ENCODE results near the gene ABCB9. TPM values are rescaled to one million over a fixed set of nuclear protein-coding genes. Genes with fewer than 3 reads are reported as not detected.
A peak's percentile ranks its signal among the peaks of the same experiment; 100 is the strongest.

Gene ABCB9
- total and polyA plus RNA-seq, 8 donors, result 1.3 to 6.7 (median 3.1) TPM

DNA sequence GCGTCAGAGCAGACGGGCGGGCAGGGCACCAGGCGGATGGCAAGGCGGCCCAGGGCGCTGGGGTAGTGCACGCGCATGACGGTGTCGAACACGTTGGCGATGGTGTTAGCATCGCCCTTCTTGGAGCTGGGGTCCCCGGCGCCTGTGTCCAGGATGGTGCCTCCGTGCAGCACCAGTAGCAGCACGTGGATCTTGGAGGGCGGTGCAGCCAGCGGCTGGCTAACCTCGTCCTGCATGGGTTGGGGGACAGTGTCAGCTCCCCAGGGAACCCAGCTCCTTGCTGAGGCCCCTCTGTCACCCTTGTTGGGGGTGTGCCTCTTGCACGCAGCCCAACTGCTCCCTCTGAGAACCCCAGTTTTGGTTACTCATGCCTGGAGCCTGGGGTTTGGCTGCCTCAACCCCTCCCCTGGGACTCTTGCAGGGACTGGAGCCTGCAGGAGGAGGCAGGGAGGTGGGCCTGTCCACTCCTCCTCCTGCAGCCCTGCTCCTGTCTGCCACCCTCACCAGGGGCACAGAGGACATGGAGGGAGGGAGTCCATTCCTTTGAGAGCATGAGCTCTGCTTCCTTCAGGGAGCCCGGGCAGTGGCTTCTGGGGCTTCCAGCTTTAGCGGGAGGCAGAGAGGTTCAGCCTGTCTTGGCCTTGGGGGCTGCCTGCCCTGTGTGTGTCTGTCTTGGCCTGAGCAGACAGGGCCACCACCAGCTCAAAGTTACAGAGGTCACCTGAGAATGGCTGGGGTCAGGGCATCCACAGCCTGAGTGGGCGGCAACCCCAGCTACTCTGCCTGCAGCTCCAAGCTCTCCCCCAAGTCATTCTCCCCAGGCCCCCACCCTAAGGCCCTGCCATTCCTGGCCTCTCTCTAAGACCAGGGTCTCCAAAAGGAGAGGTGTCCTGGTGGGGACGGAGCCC is 31.3 kb upstream of the ABCB9 start:
- peaks cover 0 to 3% (median 0%) of the 10 kb centered on the region in 3 donors for H3K36me3 ChIP-seq

DNA sequence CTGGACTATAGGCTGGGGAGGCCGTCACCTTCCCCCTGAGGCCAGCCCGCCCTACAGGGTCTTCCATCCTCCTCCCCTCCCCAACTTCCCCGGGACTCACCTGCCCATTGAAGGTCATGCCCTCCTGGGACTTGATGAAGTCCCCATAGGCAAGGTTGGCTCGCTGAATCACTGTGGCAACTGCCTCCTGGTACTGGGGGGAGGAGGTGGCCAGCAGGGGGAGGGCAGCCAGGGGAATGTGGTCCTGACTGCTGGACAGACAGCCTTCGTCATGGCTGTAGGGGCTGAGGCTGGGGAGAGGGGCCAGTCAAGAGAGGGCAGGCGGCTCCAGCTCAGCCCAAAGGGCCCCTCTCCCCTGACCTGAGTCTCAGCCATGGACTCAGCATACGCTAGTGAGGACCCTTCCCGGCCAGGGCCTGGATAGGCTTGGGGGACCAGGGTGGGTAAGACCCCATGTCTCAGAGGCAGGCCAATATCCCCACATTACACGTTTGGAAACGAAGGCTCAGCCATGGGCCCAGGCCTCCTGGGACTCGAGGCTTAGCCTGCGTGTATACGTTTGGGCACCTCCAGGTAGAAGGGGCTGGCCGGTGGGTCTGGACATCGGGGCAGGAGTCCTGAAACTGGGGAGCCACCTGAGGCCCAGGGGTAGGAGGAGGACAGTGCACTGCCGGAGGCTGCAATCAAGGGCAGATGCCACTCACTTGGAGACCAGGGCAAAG is 30.5 kb upstream of the ABCB9 start:
- no peaks in the 10 kb centered on the region for H3K27me3 ChIP-seq
- TF ChIP-seq, protein P1, sequence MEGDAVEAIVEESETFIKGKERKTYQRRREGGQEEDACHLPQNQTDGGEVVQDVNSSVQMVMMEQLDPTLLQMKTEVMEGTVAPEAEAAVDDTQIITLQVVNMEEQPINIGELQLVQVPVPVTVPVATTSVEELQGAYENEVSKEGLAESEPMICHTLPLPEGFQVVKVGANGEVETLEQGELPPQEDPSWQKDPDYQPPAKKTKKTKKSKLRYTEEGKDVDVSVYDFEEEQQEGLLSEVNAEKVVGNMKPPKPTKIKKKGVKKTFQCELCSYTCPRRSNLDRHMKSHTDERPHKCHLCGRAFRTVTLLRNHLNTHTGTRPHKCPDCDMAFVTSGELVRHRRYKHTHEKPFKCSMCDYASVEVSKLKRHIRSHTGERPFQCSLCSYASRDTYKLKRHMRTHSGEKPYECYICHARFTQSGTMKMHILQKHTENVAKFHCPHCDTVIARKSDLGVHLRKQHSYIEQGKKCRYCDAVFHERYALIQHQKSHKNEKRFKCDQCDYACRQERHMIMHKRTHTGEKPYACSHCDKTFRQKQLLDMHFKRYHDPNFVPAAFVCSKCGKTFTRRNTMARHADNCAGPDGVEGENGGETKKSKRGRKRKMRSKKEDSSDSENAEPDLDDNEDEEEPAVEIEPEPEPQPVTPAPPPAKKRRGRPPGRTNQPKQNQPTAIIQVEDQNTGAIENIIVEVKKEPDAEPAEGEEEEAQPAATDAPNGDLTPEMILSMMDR (IDR thresholded peaks at IDR 0.05), result no peak
- intact Hi-C loops (cut with DNase I), result no loop called here
- H3K36me3 ChIP-seq, result peaks cover 0 to 3% (median 0%) of the 10 kb centered on the region in 3 donors
- ATAC-seq (no peak), FAIRE-seq (no peak), DNase-seq (peak in 1 of 6 donors; percentile 54)
- 90 to 91% methylated on average over 15 to 16 of the region's 16 CpGs for WGBS, 2 donors
- no peaks in the 10 kb centered on the region for H3K9me3 ChIP-seq
- no peak overlapping the region for H3K4me3 ChIP-seq
- H3K4me1 ChIP-seq, result no peaks in the 10 kb centered on the region
- H3K27ac ChIP-seq, result no peak overlapping the region

More for the DNA sequence above, 31.3 kb upstream of the ABCB9 start:
- no peak for FAIRE-seq
- Histone ChIP-seq H3K4me1 (no peaks in the 10 kb centered on the region), H3K27ac (no peak overlapping the region), H3K9me3 (no peaks in the 10 kb centered on the region), H3K27me3 (no peaks in the 10 kb centered on the region), H3K4me3 (no peak overlapping the region)
- intact Hi-C loops (cut with DNase I), result no loop called here
- TF ChIP-seq, protein P1 (IDR thresholded peaks at IDR 0.05), result no peak
- ATAC-seq, result no peak
- 95 to 96% methylated on average over 23 to 25 of the region's 25 CpGs for WGBS, 2 donors
- peak in 1 of 6 donors; percentile 30 for DNase-seq

DNA sequence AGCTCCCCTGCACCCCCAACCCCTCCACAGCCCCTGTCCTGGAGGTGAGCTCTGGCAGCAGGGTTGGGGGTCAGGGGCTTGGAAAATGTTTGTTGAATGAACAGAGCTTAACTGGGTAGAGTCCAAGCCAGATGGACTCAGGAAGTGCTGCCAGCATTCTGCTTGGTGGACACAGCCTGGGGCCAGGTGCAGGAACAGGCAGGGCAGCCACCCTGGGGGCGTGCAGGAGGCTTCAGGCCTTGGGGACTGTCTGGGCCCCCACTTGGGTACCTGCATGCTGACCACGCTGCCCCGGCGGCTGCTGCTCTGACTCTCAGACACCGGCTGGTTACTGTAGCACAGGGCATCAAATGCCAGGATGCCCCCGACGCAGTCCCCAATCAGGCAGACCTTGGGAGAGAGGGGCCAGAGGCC is 29.9 kb upstream of the ABCB9 start:
- peak in 1 of 6 donors; percentile 70 for DNase-seq
- Histone ChIP-seq H3K27me3 (no peaks in the 10 kb centered on the region), H3K36me3 (peaks cover 0 to 3% (median 0%) of the 10 kb centered on the region in 3 donors), H3K4me3 (no peak overlapping the region), H3K4me1 (no peaks in the 10 kb centered on the region), H3K9me3 (no peaks in the 10 kb centered on the region), H3K27ac (no peak overlapping the region)
- intact Hi-C loops (cut with DNase I), result no loop called here
- WGBS, 2 donors, result 91 to 97% methylated on average over 7 of the region's 7 CpGs
- FAIRE-seq, result no peak
- ATAC-seq, result no peak
- TF ChIP-seq, protein P1 (IDR thresholded peaks at IDR 0.05), result no peak

DNA sequence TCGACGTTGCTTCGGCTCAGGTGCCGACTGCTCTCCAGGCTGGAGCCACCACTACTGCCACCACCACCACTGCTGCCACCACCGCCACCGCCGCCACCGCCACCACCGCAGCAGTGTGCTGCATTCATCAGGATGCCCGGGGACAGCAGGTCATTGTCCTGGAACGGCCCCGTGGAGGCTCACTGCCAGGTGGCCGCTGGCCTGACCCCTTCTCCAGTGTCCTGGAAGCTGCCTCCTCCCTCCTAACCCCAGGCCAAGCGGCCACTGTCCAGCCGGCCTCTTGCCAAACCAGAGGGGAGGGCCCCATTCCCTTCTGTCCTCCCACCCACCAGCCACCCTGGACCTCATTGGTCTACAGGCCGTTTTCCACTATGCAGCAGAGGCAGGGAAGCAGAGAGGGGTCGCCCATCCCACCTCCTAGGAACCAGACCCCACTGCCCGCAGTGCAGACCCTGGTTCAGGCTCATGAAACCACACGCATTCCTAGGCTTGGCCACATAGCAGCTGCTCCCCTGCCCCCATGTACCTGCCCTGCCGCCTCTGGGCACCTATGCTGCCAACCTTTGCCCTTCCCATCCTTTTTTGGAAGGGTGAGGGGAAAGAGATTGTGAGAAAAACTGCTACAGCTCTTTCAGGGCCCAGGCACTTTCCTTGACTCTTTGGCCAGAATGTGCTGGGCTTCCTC is 29.4 kb upstream of the ABCB9 start:
- WGBS, 2 donors, result 87 to 89% methylated on average over 18 to 20 of the region's 20 CpGs
- no peak for DNase-seq

More for the DNA sequence above, 29.4 kb upstream of the ABCB9 start:
- no peaks in the 10 kb centered on the region for H3K27me3 ChIP-seq
- H3K4me1 ChIP-seq, result no peaks in the 10 kb centered on the region
- H3K4me3 ChIP-seq, result no peak overlapping the region
- no peak overlapping the region for H3K27ac ChIP-seq
- H3K9me3 ChIP-seq, result no peaks in the 10 kb centered on the region
- FAIRE-seq (no peak), ATAC-seq (peak in 2 of 4 donors; percentile 20 to 29)
- intact Hi-C loops (cut with DNase I), result no loop called here
- no peaks in the 10 kb centered on the region for H3K36me3 ChIP-seq
- TF ChIP-seq, protein P1 (IDR thresholded peaks at IDR 0.05), result no peak

All from pancreas (tissue), 10 donors.